ENCODE data around the gene DYTN.

DNA sequence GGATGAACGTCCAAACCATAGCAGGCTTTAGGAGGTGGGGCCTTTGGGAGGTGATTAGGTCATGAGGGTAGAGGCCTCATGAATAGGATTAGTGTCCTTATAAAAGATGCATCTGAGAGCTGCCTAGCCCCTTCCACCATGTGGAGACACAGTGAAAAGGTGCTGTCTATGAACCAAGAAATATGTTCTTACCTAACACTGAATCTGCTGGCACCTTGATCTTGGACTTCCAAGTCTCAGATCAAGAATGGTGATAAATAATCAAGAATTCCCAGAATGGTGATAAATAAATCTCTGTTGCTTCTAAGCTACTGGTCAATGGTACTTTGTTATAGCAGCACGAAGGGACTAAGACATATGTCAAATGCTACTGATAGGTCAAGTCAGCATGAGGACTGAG is 15.1 kb upstream of the DYTN start:
- TF ChIP-seq, protein P1, sequence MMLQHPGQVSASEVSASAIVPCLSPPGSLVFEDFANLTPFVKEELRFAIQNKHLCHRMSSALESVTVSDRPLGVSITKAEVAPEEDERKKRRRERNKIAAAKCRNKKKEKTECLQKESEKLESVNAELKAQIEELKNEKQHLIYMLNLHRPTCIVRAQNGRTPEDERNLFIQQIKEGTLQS (CRISPR knock-in tag; conservative IDR thresholded peaks at IDR 0.05): no peak
- TF ChIP-seq, protein P2, sequence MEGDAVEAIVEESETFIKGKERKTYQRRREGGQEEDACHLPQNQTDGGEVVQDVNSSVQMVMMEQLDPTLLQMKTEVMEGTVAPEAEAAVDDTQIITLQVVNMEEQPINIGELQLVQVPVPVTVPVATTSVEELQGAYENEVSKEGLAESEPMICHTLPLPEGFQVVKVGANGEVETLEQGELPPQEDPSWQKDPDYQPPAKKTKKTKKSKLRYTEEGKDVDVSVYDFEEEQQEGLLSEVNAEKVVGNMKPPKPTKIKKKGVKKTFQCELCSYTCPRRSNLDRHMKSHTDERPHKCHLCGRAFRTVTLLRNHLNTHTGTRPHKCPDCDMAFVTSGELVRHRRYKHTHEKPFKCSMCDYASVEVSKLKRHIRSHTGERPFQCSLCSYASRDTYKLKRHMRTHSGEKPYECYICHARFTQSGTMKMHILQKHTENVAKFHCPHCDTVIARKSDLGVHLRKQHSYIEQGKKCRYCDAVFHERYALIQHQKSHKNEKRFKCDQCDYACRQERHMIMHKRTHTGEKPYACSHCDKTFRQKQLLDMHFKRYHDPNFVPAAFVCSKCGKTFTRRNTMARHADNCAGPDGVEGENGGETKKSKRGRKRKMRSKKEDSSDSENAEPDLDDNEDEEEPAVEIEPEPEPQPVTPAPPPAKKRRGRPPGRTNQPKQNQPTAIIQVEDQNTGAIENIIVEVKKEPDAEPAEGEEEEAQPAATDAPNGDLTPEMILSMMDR (IDR thresholded peaks at IDR 0.05): no peak
- TF ChIP-seq, protein P3, sequence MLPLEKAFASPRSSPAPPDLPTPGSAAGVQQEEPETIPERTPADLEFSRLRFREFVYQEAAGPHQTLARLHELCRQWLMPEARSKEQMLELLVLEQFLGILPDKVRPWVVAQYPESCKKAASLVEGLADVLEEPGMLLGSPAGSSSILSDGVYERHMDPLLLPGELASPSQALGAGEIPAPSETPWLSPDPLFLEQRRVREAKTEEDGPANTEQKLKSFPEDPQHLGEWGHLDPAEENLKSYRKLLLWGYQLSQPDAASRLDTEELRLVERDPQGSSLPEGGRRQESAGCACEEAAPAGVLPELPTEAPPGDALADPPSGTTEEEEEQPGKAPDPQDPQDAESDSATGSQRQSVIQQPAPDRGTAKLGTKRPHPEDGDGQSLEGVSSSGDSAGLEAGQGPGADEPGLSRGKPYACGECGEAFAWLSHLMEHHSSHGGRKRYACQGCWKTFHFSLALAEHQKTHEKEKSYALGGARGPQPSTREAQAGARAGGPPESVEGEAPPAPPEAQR (CRISPR knock-in tag; IDR thresholded peaks at IDR 0.05): no peak
- TF ChIP-seq, protein P4, sequence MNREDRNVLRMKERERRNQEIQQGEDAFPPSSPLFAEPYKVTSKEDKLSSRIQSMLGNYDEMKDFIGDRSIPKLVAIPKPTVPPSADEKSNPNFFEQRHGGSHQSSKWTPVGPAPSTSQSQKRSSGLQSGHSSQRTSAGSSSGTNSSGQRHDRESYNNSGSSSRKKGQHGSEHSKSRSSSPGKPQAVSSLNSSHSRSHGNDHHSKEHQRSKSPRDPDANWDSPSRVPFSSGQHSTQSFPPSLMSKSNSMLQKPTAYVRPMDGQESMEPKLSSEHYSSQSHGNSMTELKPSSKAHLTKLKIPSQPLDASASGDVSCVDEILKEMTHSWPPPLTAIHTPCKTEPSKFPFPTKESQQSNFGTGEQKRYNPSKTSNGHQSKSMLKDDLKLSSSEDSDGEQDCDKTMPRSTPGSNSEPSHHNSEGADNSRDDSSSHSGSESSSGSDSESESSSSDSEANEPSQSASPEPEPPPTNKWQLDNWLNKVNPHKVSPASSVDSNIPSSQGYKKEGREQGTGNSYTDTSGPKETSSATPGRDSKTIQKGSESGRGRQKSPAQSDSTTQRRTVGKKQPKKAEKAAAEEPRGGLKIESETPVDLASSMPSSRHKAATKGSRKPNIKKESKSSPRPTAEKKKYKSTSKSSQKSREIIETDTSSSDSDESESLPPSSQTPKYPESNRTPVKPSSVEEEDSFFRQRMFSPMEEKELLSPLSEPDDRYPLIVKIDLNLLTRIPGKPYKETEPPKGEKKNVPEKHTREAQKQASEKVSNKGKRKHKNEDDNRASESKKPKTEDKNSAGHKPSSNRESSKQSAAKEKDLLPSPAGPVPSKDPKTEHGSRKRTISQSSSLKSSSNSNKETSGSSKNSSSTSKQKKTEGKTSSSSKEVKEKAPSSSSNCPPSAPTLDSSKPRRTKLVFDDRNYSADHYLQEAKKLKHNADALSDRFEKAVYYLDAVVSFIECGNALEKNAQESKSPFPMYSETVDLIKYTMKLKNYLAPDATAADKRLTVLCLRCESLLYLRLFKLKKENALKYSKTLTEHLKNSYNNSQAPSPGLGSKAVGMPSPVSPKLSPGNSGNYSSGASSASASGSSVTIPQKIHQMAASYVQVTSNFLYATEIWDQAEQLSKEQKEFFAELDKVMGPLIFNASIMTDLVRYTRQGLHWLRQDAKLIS (CRISPR knock-in tag; IDR thresholded peaks at IDR 0.05; ENCODE audit: borderline replicate concordance): no peak
- TF ChIP-seq NFYB (CRISPR knock-in tag; conservative IDR thresholded peaks at IDR 0.05; ENCODE audit: low read depth) (no peak), SMAD4 (CRISPR knock-in tag; IDR thresholded peaks at IDR 0.05) (no peak), JUN (CRISPR knock-in tag; IDR thresholded peaks at IDR 0.05) (no peak), SMAD3 (CRISPR knock-in tag; IDR thresholded peaks at IDR 0.05; ENCODE audit: borderline replicate concordance) (no peak), ZNF121 (CRISPR knock-in tag; IDR thresholded peaks at IDR 0.05) (no peak), KAT7 (CRISPR knock-in tag; IDR thresholded peaks at IDR 0.05; ENCODE audit: borderline replicate concordance) (no peak), ETV6 (CRISPR knock-in tag; IDR thresholded peaks at IDR 0.05) (no peak)
- TF ChIP-seq, protein P5, sequence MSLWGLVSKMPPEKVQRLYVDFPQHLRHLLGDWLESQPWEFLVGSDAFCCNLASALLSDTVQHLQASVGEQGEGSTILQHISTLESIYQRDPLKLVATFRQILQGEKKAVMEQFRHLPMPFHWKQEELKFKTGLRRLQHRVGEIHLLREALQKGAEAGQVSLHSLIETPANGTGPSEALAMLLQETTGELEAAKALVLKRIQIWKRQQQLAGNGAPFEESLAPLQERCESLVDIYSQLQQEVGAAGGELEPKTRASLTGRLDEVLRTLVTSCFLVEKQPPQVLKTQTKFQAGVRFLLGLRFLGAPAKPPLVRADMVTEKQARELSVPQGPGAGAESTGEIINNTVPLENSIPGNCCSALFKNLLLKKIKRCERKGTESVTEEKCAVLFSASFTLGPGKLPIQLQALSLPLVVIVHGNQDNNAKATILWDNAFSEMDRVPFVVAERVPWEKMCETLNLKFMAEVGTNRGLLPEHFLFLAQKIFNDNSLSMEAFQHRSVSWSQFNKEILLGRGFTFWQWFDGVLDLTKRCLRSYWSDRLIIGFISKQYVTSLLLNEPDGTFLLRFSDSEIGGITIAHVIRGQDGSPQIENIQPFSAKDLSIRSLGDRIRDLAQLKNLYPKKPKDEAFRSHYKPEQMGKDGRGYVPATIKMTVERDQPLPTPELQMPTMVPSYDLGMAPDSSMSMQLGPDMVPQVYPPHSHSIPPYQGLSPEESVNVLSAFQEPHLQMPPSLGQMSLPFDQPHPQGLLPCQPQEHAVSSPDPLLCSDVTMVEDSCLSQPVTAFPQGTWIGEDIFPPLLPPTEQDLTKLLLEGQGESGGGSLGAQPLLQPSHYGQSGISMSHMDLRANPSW (CRISPR knock-in tag; conservative IDR thresholded peaks at IDR 0.05; ENCODE audit: low read depth): no peak
- TF ChIP-seq, protein P6, sequence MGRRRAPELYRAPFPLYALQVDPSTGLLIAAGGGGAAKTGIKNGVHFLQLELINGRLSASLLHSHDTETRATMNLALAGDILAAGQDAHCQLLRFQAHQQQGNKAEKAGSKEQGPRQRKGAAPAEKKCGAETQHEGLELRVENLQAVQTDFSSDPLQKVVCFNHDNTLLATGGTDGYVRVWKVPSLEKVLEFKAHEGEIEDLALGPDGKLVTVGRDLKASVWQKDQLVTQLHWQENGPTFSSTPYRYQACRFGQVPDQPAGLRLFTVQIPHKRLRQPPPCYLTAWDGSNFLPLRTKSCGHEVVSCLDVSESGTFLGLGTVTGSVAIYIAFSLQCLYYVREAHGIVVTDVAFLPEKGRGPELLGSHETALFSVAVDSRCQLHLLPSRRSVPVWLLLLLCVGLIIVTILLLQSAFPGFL (CRISPR knock-in tag; IDR thresholded peaks at IDR 0.05; ENCODE audit: borderline replicate concordance): no peak
- TF ChIP-seq, protein P7, sequence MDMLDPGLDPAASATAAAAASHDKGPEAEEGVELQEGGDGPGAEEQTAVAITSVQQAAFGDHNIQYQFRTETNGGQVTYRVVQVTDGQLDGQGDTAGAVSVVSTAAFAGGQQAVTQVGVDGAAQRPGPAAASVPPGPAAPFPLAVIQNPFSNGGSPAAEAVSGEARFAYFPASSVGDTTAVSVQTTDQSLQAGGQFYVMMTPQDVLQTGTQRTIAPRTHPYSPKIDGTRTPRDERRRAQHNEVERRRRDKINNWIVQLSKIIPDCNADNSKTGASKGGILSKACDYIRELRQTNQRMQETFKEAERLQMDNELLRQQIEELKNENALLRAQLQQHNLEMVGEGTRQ (CRISPR knock-in tag; IDR thresholded peaks at IDR 0.05): no peak
